Liver (tissue), 3 donors: ENCODE data around the gene NCF4.

Experiments
- RAD21 ChIP-seq, 2 donors: IDR thresholded peaks; 2 replicates each; pipeline ENCODE4 v1.6.1; 2016; ENCODE audit warnings: antibody characterized with exemption in 2 of 2, mild to moderate bottlenecking in 2 of 2
- TF ChIP-seq, protein P1 (sequence below): fragments of 150-350 bp; IDR thresholded peaks from 2 replicates; pipeline ENCODE4 v1.5.1; 2017; ENCODE audit warnings: improper control_type of control experiment, low read depth, low read length; ENCODE audit not compliant: missing input control
- donor health status: healthy.
- donor health status: healthy.

DNA sequence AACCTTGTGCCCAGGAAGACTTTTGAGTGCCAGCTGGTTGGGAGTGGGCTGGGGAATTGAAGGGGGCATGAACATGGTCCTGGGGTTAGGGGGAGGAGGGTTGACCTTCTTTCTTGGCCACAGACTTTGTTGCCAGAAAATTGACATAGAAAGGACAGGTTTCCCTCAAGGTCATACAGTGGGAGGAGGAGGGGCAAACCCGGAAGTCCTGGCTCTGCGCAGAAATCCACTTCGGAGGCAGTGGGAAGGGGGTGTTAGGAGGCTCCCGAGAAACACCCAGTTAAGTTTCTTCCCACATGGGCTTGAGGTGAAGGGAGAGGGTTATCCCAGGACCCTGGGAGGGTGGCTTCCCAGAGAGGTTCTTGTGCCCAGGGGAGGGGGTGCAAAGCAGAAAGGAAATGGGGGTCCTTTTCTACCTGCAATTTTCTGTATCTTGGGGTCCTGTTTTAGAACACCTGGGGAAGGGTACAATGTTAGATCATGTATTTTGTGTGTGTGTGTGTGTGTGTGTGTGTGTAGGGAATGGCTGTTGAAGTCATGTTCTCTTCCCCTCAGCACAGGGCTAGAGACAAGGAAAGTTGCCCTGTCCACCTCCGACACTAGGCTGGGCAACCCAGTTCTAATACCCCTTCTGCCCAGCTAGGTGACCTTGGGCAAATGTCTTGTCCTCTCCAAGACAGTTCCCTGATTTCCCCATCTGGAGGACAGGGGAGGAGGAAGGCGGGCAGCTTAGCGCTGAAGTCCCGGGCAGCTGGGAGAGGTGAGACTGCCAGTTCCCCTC lies 45.1 kb upstream of the NCF4 start:
- TF ChIP-seq, protein P1, sequence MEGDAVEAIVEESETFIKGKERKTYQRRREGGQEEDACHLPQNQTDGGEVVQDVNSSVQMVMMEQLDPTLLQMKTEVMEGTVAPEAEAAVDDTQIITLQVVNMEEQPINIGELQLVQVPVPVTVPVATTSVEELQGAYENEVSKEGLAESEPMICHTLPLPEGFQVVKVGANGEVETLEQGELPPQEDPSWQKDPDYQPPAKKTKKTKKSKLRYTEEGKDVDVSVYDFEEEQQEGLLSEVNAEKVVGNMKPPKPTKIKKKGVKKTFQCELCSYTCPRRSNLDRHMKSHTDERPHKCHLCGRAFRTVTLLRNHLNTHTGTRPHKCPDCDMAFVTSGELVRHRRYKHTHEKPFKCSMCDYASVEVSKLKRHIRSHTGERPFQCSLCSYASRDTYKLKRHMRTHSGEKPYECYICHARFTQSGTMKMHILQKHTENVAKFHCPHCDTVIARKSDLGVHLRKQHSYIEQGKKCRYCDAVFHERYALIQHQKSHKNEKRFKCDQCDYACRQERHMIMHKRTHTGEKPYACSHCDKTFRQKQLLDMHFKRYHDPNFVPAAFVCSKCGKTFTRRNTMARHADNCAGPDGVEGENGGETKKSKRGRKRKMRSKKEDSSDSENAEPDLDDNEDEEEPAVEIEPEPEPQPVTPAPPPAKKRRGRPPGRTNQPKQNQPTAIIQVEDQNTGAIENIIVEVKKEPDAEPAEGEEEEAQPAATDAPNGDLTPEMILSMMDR, result no peak
- no peak for TF ChIP-seq RAD21 (IDR thresholded peaks at IDR 0.05)
